CD4-positive, alpha-beta T cell (primary cell): ENCODE data around the gene CASP7. TPM values are rescaled to one million over a fixed set of nuclear protein-coding genes. Genes with fewer than 3 reads are reported as not detected.

Source experiments
- ATAC-seq: fragments of 200-7000 bp; cut with Tn5 transposase; one replicate; pipeline ENCODE4 v1.10.0; 2022; ENCODE audit warnings: mild to moderate bottlenecking; ENCODE audit not compliant: poor library complexity
- CTCF ChIA-PET: fragments of 350-600 bp; sonication (Branson Sonifier 250); formaldehyde crosslinking; loops from one replicate; lab custom pipeline; 2021; ENCODE audit warnings: antibody characterized with exemption, inconsistent platforms; lab: Charles Lee
- POLR2A ChIA-PET: fragments of 350-600 bp; sonication (Branson Sonifier 250); formaldehyde crosslinking; loops from one replicate; lab custom pipeline; 2021; ENCODE audit warnings: antibody characterized with exemption, inconsistent platforms; lab: Charles Lee
- DNase-seq, 14 experiments: peaks; one replicate each; pipeline ENCODE4 v3.0.0-alpha.2; 2013 to 2020; ENCODE audit warnings: mixed read lengths in 2 of 14
- H3K27ac ChIP-seq, 2 donors: one replicate each; pipeline versions ENCODE4 v1.5.1 to v1.7.0; 2013; ENCODE audit warnings: low read length in 2 of 2, low read depth in 1 of 2, mild to moderate bottlenecking in 1 of 2
- H3K27me3 ChIP-seq, 2 experiments: 1 replicate in 1 of 2; 2 replicates in 1 of 2; pipeline versions ENCODE4 v1.6.1 to v1.7.0; 2013; ENCODE audit warnings: low read length in 2 of 2, control low read depth in 1 of 2, mild to moderate bottlenecking in 1 of 2, moderate library complexity in 1 of 2; ENCODE audit not compliant: insufficient read depth in 2 of 2, control insufficient read depth in 1 of 2
- H3K36me3 ChIP-seq: one replicate; pipeline ENCODE4 v1.6.1; 2013; ENCODE audit warnings: low read length, control low read depth; ENCODE audit not compliant: insufficient read depth
- H3K4me1 ChIP-seq: one replicate; pipeline ENCODE4 v1.6.1; 2013; ENCODE audit warnings: low read length, control low read depth; ENCODE audit not compliant: insufficient read depth
- H3K4me3 ChIP-seq: one replicate; pipeline ENCODE4 v1.5.1; 2013; ENCODE audit warnings: mild to moderate bottlenecking, low read length, moderate library complexity
- H3K9me3 ChIP-seq, 2 experiments: 1 replicate in 1 of 2; 2 replicates in 1 of 2; pipeline versions ENCODE4 v1.6.1 to v1.7.0; 2013; ENCODE audit warnings: low read length in 2 of 2, mild to moderate bottlenecking in 2 of 2, control low read depth in 1 of 2, moderate library complexity in 1 of 2; ENCODE audit not compliant: control insufficient read depth in 1 of 2, insufficient read depth in 1 of 2
- H3K27ac Mint-ChIP-seq: one replicate; pipeline ENCODE4 v1.8.0; 2020; ENCODE audit warnings: mixed read lengths
- H3K27me3 Mint-ChIP-seq: one replicate; pipeline ENCODE4 v1.8.0; 2021; ENCODE audit warnings: mixed read lengths
- H3K36me3 Mint-ChIP-seq: one replicate; pipeline ENCODE4 v1.8.0; 2021; ENCODE audit warnings: low read depth, mixed read lengths
- H3K4me1 Mint-ChIP-seq: one replicate; pipeline ENCODE4 v1.8.0; 2021; ENCODE audit warnings: low read depth, mixed read lengths
- H3K4me3 Mint-ChIP-seq: one replicate; pipeline ENCODE4 v1.8.0; 2020; ENCODE audit warnings: mild to moderate bottlenecking, mixed read lengths
- H3K9me3 Mint-ChIP-seq: one replicate; pipeline ENCODE4 v1.8.0; 2020; ENCODE audit warnings: mixed read lengths
- intact Hi-C, 2 experiments: fragments of 100-400 bp; cut with DNase I in 1 of 2; cut with micrococcal nuclease in 1 of 2; formaldehyde crosslinking; loops; one replicate each; pipeline versions ENCODE4 v1.15.1 to v1.9.0; 2023 to 2025; cut with DNase I, micrococcal nuclease
- total RNA-seq, 174 experiments: library from RNA in 2 of 174; stranded (reverse) in 2 of 174; gene quantifications; one replicate each; pipeline ENCODE4 v1.2.3 and lab custom pipeline; 2021 to 2026
- TF ChIP-seq, protein P1 (sequence below): fragments of 200-600 bp; IDR thresholded peaks from one replicate; pipeline ENCODE4 v1.8.0; 2022; ENCODE audit warnings: antibody characterized with exemption, mild to moderate bottlenecking

CASP7 gene
- total RNA-seq, 2 experiments from 2014 or later: 8.5 to 8.6 TPM

DNA sequence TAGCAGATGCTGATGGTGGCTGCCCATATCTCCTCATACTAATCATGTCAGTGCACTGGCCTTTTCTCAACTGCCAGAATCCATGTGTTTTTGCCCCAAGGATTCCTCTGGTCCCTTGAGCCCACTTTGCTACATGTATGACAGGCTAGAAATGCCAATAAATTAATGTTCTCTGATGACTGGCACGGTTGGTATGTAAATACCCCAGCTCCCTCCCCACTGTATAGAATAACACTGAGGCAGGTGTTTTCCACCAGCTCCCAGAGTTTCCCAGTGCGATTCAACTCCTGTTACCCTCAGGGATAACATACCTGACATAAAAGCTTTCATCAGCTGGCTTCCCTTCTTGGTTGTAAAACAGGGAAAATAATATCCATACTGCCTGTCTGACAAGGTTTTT is 62.8 kb downstream of the CASP7 start:
- Histone ChIP-seq H3K27ac (no peak overlapping the region), H3K36me3 (no peaks in the 10 kb centered on the region), H3K4me1 (no peaks in the 10 kb centered on the region), H3K9me3 (no peaks in the 10 kb centered on the region), H3K27me3 (no peaks in the 10 kb centered on the region), H3K4me3 (no peak overlapping the region)
- Mint-ChIP-seq H3K9me3 (no peaks in the 10 kb centered on the region), H3K36me3 (no peaks in the 10 kb centered on the region), H3K27ac (no peak overlapping the region), H3K4me3 (no peak overlapping the region), H3K4me1 (no peaks in the 10 kb centered on the region), H3K27me3 (peaks cover 24% of the 10 kb centered on the region)
- intact Hi-C loops: no loop called here
- ChIA-PET CTCF (no interaction called here), POLR2A (no interaction called here)
- no peak for DNase-seq
- ATAC-seq: no peak
- TF ChIP-seq, protein P1, sequence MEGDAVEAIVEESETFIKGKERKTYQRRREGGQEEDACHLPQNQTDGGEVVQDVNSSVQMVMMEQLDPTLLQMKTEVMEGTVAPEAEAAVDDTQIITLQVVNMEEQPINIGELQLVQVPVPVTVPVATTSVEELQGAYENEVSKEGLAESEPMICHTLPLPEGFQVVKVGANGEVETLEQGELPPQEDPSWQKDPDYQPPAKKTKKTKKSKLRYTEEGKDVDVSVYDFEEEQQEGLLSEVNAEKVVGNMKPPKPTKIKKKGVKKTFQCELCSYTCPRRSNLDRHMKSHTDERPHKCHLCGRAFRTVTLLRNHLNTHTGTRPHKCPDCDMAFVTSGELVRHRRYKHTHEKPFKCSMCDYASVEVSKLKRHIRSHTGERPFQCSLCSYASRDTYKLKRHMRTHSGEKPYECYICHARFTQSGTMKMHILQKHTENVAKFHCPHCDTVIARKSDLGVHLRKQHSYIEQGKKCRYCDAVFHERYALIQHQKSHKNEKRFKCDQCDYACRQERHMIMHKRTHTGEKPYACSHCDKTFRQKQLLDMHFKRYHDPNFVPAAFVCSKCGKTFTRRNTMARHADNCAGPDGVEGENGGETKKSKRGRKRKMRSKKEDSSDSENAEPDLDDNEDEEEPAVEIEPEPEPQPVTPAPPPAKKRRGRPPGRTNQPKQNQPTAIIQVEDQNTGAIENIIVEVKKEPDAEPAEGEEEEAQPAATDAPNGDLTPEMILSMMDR: no peak

DNA sequence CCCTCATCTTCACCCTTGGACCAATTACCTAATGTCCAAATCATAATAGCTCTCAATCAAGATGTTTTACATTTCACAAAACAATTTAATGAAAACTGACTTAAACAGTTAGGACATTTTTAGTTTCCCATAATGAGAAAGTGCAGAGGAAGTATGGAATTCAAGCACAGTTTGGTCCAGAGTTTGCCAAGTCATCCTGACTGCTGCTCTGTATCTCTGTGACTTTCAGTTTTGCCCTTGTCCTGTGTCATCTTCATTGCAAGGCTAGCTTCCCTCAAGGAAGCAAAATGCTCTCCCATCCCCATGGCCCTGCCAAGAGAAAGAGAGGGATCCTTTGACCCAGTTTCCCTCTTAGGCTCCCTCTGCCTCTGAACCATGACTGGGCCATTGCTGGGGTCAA is 63.9 kb downstream of the CASP7 start:
- DNase-seq (no peak), ATAC-seq (no peak)
- H3K27me3 Mint-ChIP-seq: peaks cover 27% of the 10 kb centered on the region
- Histone ChIP-seq H3K9me3 (no peaks in the 10 kb centered on the region), H3K27me3 (no peaks in the 10 kb centered on the region), H3K4me1 (no peaks in the 10 kb centered on the region), H3K36me3 (no peaks in the 10 kb centered on the region), H3K4me3 (no peak overlapping the region), H3K27ac (no peak overlapping the region)
- no peak overlapping the region for H3K4me3 Mint-ChIP-seq
- ChIA-PET CTCF (no interaction called here), POLR2A (no interaction called here)
- H3K27ac Mint-ChIP-seq: no peak overlapping the region
- TF ChIP-seq, protein P1: no peak
- no peaks in the 10 kb centered on the region for H3K4me1 Mint-ChIP-seq
- no peaks in the 10 kb centered on the region for H3K9me3 Mint-ChIP-seq
- H3K36me3 Mint-ChIP-seq: no peaks in the 10 kb centered on the region
- intact Hi-C loops: no loop called here

DNA sequence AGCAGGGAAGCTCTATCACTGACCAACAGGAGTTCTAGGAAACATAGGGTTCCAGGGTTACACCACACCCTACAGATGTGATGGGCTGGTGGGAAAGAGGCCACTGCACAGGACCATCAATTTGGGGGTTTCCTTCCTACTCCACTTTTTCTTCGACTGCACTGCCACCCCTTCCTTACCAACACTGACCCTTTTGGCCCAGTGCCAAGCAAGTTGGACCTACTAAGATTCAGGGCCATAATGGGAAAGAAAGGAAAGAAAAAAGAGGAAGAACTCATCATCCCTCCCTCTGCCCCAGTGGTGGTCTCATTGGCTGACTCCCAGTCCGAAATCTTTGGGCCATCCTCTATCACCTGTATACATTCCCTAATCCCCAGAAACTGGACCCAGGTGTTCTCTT is 65.7 kb downstream of the CASP7 start:
- TF ChIP-seq, protein P1: no peak
- Mint-ChIP-seq H3K4me1 (no peaks in the 10 kb centered on the region), H3K27me3 (peaks cover 26% of the 10 kb centered on the region), H3K36me3 (no peaks in the 10 kb centered on the region), H3K9me3 (no peaks in the 10 kb centered on the region), H3K4me3 (no peak overlapping the region), H3K27ac (no peak overlapping the region)
- DNase-seq (no peak), ATAC-seq (no peak)
- POLR2A ChIA-PET: no interaction called here
- Histone ChIP-seq H3K36me3 (no peaks in the 10 kb centered on the region), H3K4me1 (no peaks in the 10 kb centered on the region), H3K27ac (no peak overlapping the region), H3K9me3 (no peaks in the 10 kb centered on the region), H3K4me3 (no peak overlapping the region), H3K27me3 (no peaks in the 10 kb centered on the region)
- intact Hi-C loops: no loop called here
- CTCF ChIA-PET: no interaction called here
